ENCODE measurements around the gene PYGB. TPM values are rescaled to one million over a fixed set of nuclear protein-coding genes. Genes with fewer than 3 reads are reported as not detected.

Gene PYGB
- total RNA-seq = 234 and 278 TPM in 2 replicates

GRCh38 chr20:25247956-25248785 is at the start of gene PYGB:
PYGB (plus strand) TSS chr20:25248085; CDS start chr20:25248179, 94 bp downstream.

Other genes starting within 250 kb of the PYGB start
- 1.3 and 2.8 TPM in 2 replicates for gene ACSS1, start 189.9 kb upstream of the PYGB start, total RNA-seq
- not detected in 2 replicates for gene VSX1, start 165.9 kb upstream of the PYGB start, total RNA-seq
- gene ENTPD6, start 52.4 kb upstream of the PYGB start, total RNA-seq = 58.2 and 68.3 TPM in 2 replicates
- 38.7 and 42.7 TPM in 2 replicates for gene ABHD12, start 142.8 kb downstream of the PYGB start, total RNA-seq
- gene GINS1, start 159.6 kb downstream of the PYGB start, total RNA-seq = 12.6 and 15.2 TPM in 2 replicates